Measurements from ENCODE around the gene CCDC70.

Gene CCDC70

DNA sequence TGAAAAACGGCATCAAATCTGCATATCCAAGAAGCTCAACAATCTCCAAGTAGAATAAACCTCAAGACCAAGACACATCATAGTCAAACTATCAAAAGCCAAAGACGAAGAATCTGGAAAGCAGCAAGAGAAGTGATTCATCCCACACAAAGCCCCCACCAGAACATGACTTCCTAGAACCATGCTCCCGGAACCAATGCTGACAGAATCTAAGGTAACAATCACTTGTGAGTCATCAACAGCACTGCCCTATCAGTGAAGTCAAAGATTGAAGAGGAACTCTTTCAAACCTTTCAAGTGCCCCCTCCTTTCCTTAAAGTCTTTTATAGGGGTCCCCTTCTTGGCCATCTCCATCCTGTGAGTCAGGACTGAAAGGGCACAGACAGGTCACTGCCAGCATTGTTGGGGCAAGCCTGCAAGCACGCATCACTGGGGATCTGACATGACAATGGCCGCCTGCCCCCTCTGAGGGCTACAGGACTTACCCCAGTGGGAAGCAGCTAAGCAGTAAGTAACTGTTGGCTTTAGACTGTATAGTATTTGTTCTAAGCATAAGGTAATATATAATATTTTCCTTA, at the start of gene CCDC70:
TSS of gene CCDC70 (plus strand) at position 247 of the 578 bp plus-strand sequence. CDS start 3,443 bp downstream, outside the sequence.
- TF ChIP-seq GATA2 (IDR thresholded peaks at IDR 0.05; ENCODE audit: low read depth, low read length) (no peak), GATA3 (IDR thresholded peaks at IDR 0.05; ENCODE audit: low read depth, low read length) (no peak)

- no peak for TF ChIP-seq GATA3 (IDR thresholded peaks at IDR 0.05; ENCODE audit: low read depth, low read length)
- TF ChIP-seq GATA2 (IDR thresholded peaks at IDR 0.05; ENCODE audit: low read depth, low read length), result no peak
Measured at GRCh38 chr13:51814071-51814470, 47.7 kb upstream of the CCDC70 start.

DNA sequence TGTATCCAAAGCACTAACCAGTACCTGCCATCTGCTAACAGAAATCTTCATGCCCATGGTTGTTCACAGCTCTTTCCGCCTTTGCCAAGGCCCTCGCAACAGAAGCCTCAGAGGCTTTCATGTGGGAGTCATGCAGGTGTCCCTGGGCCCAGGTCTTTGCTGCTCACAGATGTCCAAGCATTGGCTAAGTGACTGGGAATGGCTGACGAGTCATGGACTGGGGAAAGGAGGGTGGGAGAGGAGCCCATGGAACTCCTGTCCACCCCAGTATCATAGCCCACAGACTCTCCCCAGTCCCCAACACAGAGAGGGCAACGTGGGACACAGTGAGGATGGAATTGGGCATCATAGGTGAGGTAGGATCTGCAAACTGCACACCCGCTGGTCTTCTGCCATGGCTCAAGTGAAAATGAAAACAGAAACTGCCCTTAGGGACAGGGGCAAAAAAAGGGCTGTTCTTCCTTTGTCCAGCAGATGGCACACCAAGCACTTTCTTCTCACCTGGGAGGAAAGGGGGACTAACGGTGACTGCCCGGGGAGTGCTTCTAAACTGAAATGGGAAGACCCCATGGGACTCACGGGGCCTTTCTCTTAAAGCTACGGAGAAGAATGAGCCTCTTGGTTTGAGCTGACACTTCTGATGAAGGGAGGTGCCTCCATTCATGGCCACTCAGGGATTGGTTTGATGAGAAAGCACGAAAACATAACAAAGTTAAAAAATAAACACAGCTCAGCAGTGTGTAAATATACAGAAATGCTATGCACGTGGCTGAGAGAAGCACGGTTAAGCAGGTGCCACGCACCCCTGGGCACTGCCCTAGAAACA, 46.7 kb upstream of the CCDC70 start:
- TF ChIP-seq GATA3 (IDR thresholded peaks at IDR 0.05; ENCODE audit: low read depth, low read length) (no peak), GATA2 (IDR thresholded peaks at IDR 0.05; ENCODE audit: low read depth, low read length) (no peak)

GRCh38 chr13:51815848-51816247, 45.9 kb upstream of the CCDC70 start:
- TF ChIP-seq GATA3 (IDR thresholded peaks at IDR 0.05; ENCODE audit: low read depth, low read length), result no peak
- TF ChIP-seq GATA2 (IDR thresholded peaks at IDR 0.05; ENCODE audit: low read depth, low read length), result no peak

DNA sequence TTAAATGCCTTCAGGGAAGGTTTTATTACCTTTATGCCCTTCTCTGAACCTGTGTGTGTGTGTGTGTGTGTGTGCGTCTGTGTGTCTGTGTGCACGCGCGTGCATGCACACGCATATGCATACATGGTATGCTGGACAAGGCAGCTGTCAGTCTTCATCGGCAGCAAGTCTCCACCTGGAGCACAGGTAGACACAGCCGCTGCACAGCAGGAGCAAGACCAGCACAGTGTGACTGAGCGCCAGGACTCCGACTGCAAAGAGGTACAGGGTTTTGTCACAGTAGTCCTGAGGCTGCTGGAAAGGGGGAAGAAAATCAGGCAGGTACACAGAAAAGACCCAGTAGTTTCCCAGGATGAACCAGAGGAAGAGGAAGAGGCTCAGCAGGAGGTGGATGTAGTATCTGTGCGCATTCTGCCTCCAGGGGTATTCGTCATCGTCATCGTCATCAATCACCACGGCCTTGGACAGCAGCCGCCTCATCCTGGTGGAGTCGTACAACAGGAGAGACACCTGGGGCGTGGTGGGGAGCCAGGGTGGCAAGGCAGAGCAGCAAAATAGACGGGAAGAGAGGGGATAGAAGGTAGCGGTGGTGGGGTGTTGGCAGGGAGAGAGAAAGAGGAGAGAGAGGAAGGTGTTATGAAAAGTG, 45.0 kb upstream of the CCDC70 start:
- TF ChIP-seq GATA2 (IDR thresholded peaks at IDR 0.05; ENCODE audit: low read depth, low read length) (no peak), GATA3 (IDR thresholded peaks at IDR 0.05; ENCODE audit: low read depth, low read length) (no peak)

DNA sequence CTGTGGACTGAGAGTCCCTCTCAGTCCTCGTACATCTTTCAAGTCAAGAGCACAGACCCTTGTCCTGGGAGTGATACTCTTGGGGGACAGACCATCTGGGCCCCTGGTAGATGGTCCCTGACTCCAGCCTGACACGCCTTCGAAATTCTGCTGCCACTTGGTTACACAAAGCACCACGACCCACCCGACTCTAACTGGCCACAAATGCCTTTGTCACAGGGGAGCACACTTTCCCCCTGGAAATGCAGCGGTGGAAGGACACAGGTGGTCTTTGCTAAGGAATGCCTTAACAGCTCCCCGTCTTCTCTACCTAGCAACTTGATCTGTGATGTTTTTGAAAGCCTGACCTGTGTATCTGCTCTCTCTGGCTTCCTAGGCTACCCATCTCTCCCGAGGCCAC, 44.1 kb upstream of the CCDC70 start:
- TF ChIP-seq GATA2 (IDR thresholded peaks at IDR 0.05; ENCODE audit: low read depth, low read length), result no peak
- no peak for TF ChIP-seq GATA3 (IDR thresholded peaks at IDR 0.05; ENCODE audit: low read depth, low read length)

DNA sequence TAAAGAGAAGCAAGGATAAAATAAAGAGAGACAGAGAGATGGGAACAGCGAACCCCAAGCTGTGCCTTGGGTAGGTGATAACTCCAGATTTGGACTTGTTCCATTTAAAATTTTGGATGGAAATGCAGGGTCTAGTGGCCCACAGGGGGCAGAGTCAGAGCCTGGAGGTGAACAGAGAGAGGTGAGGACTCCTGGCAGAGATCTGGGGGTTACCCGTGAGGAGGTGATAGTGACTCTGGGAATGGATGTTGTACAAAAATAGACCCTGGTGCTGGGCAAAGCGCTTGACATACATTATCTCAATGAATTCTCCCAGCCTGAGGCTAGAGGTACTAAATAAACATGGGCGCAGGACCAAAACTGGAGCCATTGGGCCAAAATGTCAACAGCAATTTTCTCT, 43.5 kb upstream of the CCDC70 start:
- TF ChIP-seq GATA2 (IDR thresholded peaks at IDR 0.05; ENCODE audit: low read depth, low read length) (no peak), GATA3 (IDR thresholded peaks at IDR 0.05; ENCODE audit: low read depth, low read length) (no peak)

DNA sequence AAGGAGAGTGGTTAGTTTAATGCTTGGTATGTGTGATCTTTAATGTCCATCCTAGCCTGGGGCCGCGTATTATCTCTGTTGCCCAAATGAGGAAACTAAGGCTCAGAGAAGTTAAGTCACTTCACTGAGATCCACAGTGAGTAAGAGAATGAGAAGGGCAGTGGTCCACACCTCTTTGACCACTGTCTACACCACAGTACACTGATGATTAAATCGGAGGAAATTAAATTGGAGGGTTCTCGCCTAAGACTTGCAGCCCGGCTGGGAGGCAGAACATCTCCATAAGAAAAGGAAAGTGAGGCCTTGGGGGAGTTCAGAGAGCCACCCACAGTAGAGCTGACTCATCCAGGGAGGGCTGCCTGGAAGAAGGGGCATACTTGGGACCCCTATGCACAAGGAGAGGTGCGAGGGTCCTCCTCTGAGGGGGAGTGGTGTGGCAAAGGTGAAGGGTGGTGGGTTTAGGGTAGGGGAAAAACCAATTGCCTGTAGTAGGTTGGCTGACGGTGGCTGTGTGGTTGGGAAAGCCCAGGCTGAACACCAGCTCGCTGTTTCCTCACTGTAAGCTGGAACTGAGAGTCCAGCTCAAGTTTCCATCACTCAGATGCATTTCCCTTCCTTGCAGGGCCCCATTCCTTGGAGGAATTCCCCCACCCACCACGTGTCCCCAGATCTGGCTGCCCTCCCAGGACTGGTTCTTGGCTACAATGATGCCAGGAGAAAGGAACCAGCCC, 42.8 kb upstream of the CCDC70 start:
- TF ChIP-seq GATA3 (IDR thresholded peaks at IDR 0.05; ENCODE audit: low read depth, low read length) (no peak), GATA2 (IDR thresholded peaks at IDR 0.05; ENCODE audit: low read depth, low read length) (no peak)

DNA sequence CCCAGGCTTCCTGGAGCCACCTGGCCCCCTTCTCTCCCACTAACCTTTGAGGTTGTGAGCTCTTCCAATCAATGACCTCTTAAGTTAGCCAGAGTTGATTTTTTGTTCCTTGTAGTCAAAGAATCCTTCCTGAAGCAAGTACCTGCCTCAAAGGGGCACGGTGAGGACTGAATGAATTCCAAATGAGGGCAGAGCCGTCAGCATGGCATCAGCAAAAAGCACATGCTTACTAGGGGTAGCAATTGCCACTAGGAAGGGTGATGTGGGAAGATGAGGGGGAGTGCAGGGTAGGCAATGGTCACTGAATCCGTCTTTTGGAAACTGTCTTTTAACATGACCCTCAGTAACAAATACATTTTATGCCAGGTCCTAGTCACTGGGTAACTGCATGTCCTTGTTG, 42.2 kb upstream of the CCDC70 start:
- TF ChIP-seq GATA3 (IDR thresholded peaks at IDR 0.05; ENCODE audit: low read depth, low read length), result no peak
- no peak for TF ChIP-seq GATA2 (IDR thresholded peaks at IDR 0.05; ENCODE audit: low read depth, low read length)

GRCh38 chr13:51820016-51820597, 41.7 kb upstream of the CCDC70 start:
- no peak for TF ChIP-seq GATA3 (IDR thresholded peaks at IDR 0.05; ENCODE audit: low read depth, low read length)
- no peak for TF ChIP-seq GATA2 (IDR thresholded peaks at IDR 0.05; ENCODE audit: low read depth, low read length)

DNA sequence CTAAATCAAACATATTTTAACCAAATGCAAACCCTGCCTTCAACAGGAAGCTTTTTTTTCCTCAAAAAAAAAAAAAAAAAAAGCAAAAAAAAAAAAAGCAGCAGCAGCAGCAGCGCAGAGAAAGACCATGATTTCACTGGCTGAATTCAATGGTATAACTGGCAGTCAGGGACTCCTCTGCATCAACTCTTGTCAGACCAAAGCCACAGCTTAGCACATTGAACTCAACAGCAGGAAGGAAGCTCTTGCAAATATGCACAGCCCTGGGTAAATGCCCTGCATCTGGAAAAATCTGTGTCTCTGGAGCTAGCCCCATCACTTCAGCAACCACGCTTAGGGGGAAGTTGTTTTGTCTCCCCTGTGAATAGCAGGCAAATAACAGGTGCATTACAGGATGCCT, 40.2 kb upstream of the CCDC70 start:
- no peak for TF ChIP-seq GATA2 (IDR thresholded peaks at IDR 0.05; ENCODE audit: low read depth, low read length)
- TF ChIP-seq GATA3 (IDR thresholded peaks at IDR 0.05; ENCODE audit: low read depth, low read length), result no peak

DNA sequence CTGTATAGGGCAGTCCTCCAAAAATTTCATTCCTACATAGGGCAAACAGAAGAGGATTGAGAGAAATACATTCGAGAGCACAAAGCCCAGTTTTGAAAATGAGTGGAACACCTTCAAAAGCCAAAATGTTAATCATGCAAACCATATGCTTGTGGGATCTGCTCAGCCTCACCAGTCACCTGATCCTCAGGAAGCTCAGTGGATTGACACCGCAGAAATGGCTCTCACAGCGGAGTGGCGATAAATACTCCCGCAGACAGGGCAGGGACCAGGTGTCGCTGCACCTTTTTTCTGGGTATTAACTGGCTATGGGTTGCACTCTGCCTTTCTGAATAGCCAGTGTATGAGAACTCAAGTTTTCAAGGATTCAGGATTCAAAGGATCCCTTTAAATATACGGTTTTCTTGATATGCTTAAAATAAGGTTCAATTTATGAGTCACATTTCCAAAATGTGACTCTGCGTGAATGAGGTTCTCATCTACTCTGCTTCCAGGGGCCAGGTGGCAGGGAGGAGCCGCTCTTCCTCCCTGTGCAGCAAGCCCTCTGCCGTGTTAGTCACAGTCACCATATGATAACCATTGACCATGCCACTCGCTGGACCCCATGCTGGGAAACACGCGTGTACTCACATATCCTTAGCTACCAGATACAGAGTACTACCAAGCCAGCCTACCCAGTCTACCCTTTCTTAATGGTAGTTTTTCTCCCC, 39.5 kb upstream of the CCDC70 start:
- TF ChIP-seq GATA2 (IDR thresholded peaks at IDR 0.05; ENCODE audit: low read depth, low read length) (no peak), GATA3 (IDR thresholded peaks at IDR 0.05; ENCODE audit: low read depth, low read length) (no peak)

GRCh38 chr13:51823359-51823758, 38.4 kb upstream of the CCDC70 start:
- no peak for TF ChIP-seq GATA3 (IDR thresholded peaks at IDR 0.05; ENCODE audit: low read depth, low read length)
- no peak for TF ChIP-seq GATA2 (IDR thresholded peaks at IDR 0.05; ENCODE audit: low read depth, low read length)

All from SH-SY5Y (cell line).